Endothelial cell of umbilical vein (primary cell): ENCODE results near the gene BRMS1. TPM values are rescaled to one million over a fixed set of nuclear protein-coding genes. Genes with fewer than 3 reads are reported as not detected.

Experiments used
- BruUV-seq: library from RNA; stranded (reverse); fragments of 400-500 nt; replicated peaks from 2 replicates; lab custom pipeline; 2021; lab: Mats Ljungman, UMichigan
- CTCF ChIA-PET: fragments of 300-600, 350-600 bp; sonication (Branson Sonifier 250); formaldehyde crosslinking; loops from one replicate; lab custom pipeline; 2021; ENCODE audit warnings: antibody characterized with exemption, inconsistent platforms; lab: Charles Lee
- POLR2A ChIA-PET: fragments of 300-600, 350-600 bp; sonication (Branson Sonifier 250); formaldehyde crosslinking; loops from one replicate; lab custom pipeline; 2021; ENCODE audit warnings: antibody characterized with exemption, inconsistent platforms; lab: Charles Lee
- DNase-seq: peaks from one replicate; pipeline ENCODE4 v3.0.0-alpha.2; 2011; ENCODE audit warnings: low read depth, low spot score
- FAIRE-seq: peaks from 2 replicates; lab custom pipeline; 2011; peaks lifted over from hg19 to GRCh38; lab: Jason Lieb, UNC
- H2AFZ ChIP-seq: 2 replicates; pipeline ENCODE4 v1.6.0; 2012; ENCODE audit warnings: low read depth, low read length, control low read depth, inconsistent platforms
- H3K27ac ChIP-seq: 2 replicates; pipeline ENCODE4 v1.5.1; 2011; ENCODE audit warnings: low read depth, mild to moderate bottlenecking, control low read depth, low read length, moderate library complexity; ENCODE audit not compliant: insufficient read depth
- H3K27me3 ChIP-seq, 2 experiments: 2 replicates each; pipeline versions ENCODE4 v1.6.0 to v1.6.1; 2011; ENCODE audit warnings: low read length in 2 of 2, mixed read lengths in 1 of 2; ENCODE audit not compliant: control insufficient read depth in 2 of 2, insufficient read depth in 2 of 2
- H3K36me3 ChIP-seq, 2 experiments: 2 replicates in 1 of 2; 3 replicates in 1 of 2; pipeline ENCODE4 v1.5.1; 2011; ENCODE audit warnings: low read length in 2 of 2, mild to moderate bottlenecking in 1 of 2, moderate library complexity in 1 of 2; ENCODE audit not compliant: control insufficient read depth in 2 of 2, insufficient read depth in 2 of 2; ENCODE audit errors: extremely low read depth in 1 of 2
- H3K4me1 ChIP-seq: 3 replicates; pipeline ENCODE4 v1.5.1; 2011; ENCODE audit warnings: mild to moderate bottlenecking, low read length; ENCODE audit not compliant: control insufficient read depth, insufficient read depth; ENCODE audit errors: extremely low read depth
- H3K4me2 ChIP-seq: 2 replicates; pipeline ENCODE4 v1.6.1; 2011; ENCODE audit warnings: low read length, control low read depth, mixed read lengths; ENCODE audit not compliant: insufficient read depth
- H3K4me3 ChIP-seq, 3 experiments: fragments of 200-600 bp in 1 of 3; sonication (generic), shearing (Covaris generic) in 1 of 3; replicated peaks in 1 of 3; 2 replicates each; pipeline ENCODE4 v1.5.1; 2011 to 2016; ENCODE audit warnings: control low read depth in 3 of 3, low read length in 3 of 3, mild to moderate bottlenecking in 2 of 3, inconsistent platforms in 1 of 3, low read depth in 1 of 3, moderate library complexity in 1 of 3; ENCODE audit not compliant: insufficient read depth in 1 of 3
- H3K79me2 ChIP-seq: 2 replicates; pipeline ENCODE4 v1.6.0; 2012; ENCODE audit warnings: low read length, inconsistent platforms; ENCODE audit not compliant: control insufficient read depth, insufficient read depth
- H3K9ac ChIP-seq: replicated peaks from 2 replicates; pipeline ENCODE3; 2011; ENCODE audit warnings: low read length, control low read depth; ENCODE audit not compliant: insufficient read depth; ENCODE audit errors: extremely low read depth
- H3K9me1 ChIP-seq: replicated peaks from 3 replicates; pipeline ENCODE4 v1.6.0; 2011; ENCODE audit warnings: mild to moderate bottlenecking, low read length; ENCODE audit not compliant: control insufficient read depth, insufficient read depth; ENCODE audit errors: extremely low read depth
- H3K9me3 ChIP-seq: replicated peaks from 2 replicates; pipeline ENCODE4 v1.5.1; 2012; ENCODE audit warnings: low read length, inconsistent platforms; ENCODE audit not compliant: control insufficient read depth, insufficient read depth
- H4K20me1 ChIP-seq: replicated peaks from 2 replicates; pipeline ENCODE3; 2011; ENCODE audit warnings: mild to moderate bottlenecking, low read length; ENCODE audit not compliant: control insufficient read depth, insufficient read depth; ENCODE audit errors: extremely low read depth
- EZH2 ChIP-seq: IDR thresholded peaks from 2 replicates; pipeline ENCODE4 v1.6.1; 2012; ENCODE audit warnings: borderline replicate concordance, low read depth, mild to moderate bottlenecking, moderate library complexity, low read length, inconsistent platforms; ENCODE audit not compliant: severe bottlenecking
- FOS ChIP-seq: IDR thresholded peaks from 2 replicates; pipeline ENCODE4 v1.6.1; 2011; ENCODE audit warnings: mild to moderate bottlenecking, low read length, moderate library complexity, borderline replicate concordance; ENCODE audit not compliant: insufficient read depth
- GATA2 ChIP-seq: IDR thresholded peaks from 2 replicates; pipeline ENCODE4 v1.7.0; 2011; ENCODE audit warnings: low read depth, mild to moderate bottlenecking, moderate library complexity, mixed read lengths, low read length; ENCODE audit not compliant: insufficient read length, insufficient read depth
- JUN ChIP-seq: IDR thresholded peaks from 2 replicates; pipeline ENCODE4 v1.6.1; 2011; ENCODE audit warnings: borderline replicate concordance, low read depth; ENCODE audit not compliant: insufficient read length, insufficient read depth
- MYC ChIP-seq: IDR thresholded peaks from one replicate; pipeline ENCODE4 v1.6.1; 2011; ENCODE audit warnings: mild to moderate bottlenecking, low read depth, low read length
- POLR2A ChIP-seq: IDR thresholded peaks from 2 replicates; pipeline ENCODE4 v1.6.1; 2012; ENCODE audit warnings: low read depth, mild to moderate bottlenecking, control low read depth, low read length
- POLR2AphosphoS5 ChIP-seq: IDR thresholded peaks from 2 replicates; pipeline ENCODE4 v1.6.1; 2012; ENCODE audit warnings: low read depth, mild to moderate bottlenecking, control low read depth, low read length, moderate library complexity; ENCODE audit not compliant: insufficient read depth
- dilution Hi-C: fragments of 300-500 bp; cut with MboI; formaldehyde crosslinking; loops from one replicate; pipeline ENCODE4 v1.15.0; 2019; ENCODE audit warnings: low sequenced_read_pairs; ENCODE audit not compliant: extremely low pct_ligation_motif_present
- intact Hi-C: fragments of 100-400 bp; cut with micrococcal nuclease; formaldehyde crosslinking; loops from one replicate; pipeline ENCODE4 v1.10.0; 2022
- polyA plus RNA-seq, 4 experiments: library from polyadenylated mRNA; depleted of rRNA in 3 of 4; stranded (reverse) in 3 of 4; unstranded in 1 of 4; fragments of >200 nt; gene quantifications; 2 replicates each; pipeline versions ENCODE4 v1.2.1 to v1.2.3, GENCODE V29; 2011 to 2012; ENCODE audit warnings: missing spikeins in 1 of 4
- total RNA-seq: library from RNA; stranded (reverse); gene quantifications from 2 replicates; pipeline ENCODE4 v1.2.3, GENCODE V29; 2021
- TF ChIP-seq, protein P1 (sequence below): IDR thresholded peaks from 2 replicates; pipeline ENCODE4 v1.6.1; 2011; ENCODE audit not compliant: insufficient read depth, insufficient read length
- TF ChIP-seq, protein P2 (sequence below), 2 donors: IDR thresholded peaks; 1 replicate in 1 of 2; 2 replicates in 1 of 2; pipeline ENCODE4 v1.5.1; 2011; ENCODE audit warnings: low read length in 2 of 2, mild to moderate bottlenecking in 2 of 2, moderate library complexity in 2 of 2, control low read depth in 1 of 2, inconsistent platforms in 1 of 2, low read depth in 1 of 2; ENCODE audit not compliant: insufficient read depth in 1 of 2; ENCODE audit errors: extremely low read depth in 1 of 2

Gene BRMS1
- total and polyA plus RNA-seq, 2 donors (not counting 3 experiments of a cell fraction or from before 2014, with no cell fraction given), result 51.4 to 53.1 TPM

DNA sequence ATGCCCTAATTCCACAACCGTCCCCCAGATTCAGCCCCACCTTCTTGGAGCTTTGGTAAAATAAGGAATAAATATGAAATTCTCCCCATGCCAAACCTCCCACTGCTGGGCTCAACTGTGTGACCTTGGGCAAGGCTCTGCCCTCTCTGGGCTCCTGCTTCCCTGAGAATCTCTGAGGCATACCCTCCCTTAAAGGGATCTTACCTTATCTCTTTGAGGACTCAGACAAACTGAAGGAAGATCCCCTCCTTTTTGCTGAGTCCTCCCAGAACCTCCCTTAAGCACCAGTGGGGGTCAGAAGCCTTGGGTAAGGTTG, 30.8 kb downstream of the BRMS1 start:
- Histone ChIP-seq H2AFZ (no peak overlapping the region), H3K36me3 (no peaks in the 10 kb centered on the region), H3K9me1 (no peaks in the 10 kb centered on the region), H3K27me3 (peaks cover 7 to 10% of the 10 kb centered on the region in 2 experiments), H3K4me1 (peaks cover 4% of the 10 kb centered on the region), H4K20me1 (no peaks in the 10 kb centered on the region), H3K9me3 (no peaks in the 10 kb centered on the region), H3K4me2 (no peak overlapping the region), H3K27ac (no peak overlapping the region), H3K4me3 (no peak overlapping the region), H3K79me2 (no peaks in the 10 kb centered on the region), H3K9ac (no peak overlapping the region)
- intact Hi-C loops (loop anchor here (5.0 kb wide), 1 partner anchor 123 kb away; the partner anchor contains the start of gene MRPL11), dilution Hi-C loops (no loop called here)
- TF ChIP-seq, protein P1, sequence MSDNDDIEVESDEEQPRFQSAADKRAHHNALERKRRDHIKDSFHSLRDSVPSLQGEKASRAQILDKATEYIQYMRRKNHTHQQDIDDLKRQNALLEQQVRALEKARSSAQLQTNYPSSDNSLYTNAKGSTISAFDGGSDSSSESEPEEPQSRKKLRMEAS, result no peak
- TF ChIP-seq MYC, result no peak
- TF ChIP-seq FOS, result no peak
- TF ChIP-seq, protein P2, sequence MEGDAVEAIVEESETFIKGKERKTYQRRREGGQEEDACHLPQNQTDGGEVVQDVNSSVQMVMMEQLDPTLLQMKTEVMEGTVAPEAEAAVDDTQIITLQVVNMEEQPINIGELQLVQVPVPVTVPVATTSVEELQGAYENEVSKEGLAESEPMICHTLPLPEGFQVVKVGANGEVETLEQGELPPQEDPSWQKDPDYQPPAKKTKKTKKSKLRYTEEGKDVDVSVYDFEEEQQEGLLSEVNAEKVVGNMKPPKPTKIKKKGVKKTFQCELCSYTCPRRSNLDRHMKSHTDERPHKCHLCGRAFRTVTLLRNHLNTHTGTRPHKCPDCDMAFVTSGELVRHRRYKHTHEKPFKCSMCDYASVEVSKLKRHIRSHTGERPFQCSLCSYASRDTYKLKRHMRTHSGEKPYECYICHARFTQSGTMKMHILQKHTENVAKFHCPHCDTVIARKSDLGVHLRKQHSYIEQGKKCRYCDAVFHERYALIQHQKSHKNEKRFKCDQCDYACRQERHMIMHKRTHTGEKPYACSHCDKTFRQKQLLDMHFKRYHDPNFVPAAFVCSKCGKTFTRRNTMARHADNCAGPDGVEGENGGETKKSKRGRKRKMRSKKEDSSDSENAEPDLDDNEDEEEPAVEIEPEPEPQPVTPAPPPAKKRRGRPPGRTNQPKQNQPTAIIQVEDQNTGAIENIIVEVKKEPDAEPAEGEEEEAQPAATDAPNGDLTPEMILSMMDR (IDR thresholded peaks at IDR 0.05; ENCODE audit: extremely low read depth in 1 of 2, insufficient read depth in 1 of 2, low read depth in 1 of 2, low read length in 2 of 2), result no peak
- no peak for TF ChIP-seq EZH2
- no peak for TF ChIP-seq GATA2
- TF ChIP-seq POLR2AphosphoS5, result no peak
- TF ChIP-seq JUN, result no peak
- TF ChIP-seq POLR2A, result no peak
- ChIA-PET POLR2A (no interaction called here), CTCF (interaction anchor here (9.5 kb wide), 1 partner anchor 18 kb away, joined by 225 read pairs; the partner anchor contains the start of gene RIN1)
- BruUV-seq, result no TSS peak
- DNase-seq (no peak), FAIRE-seq (no peak)
